ENCODE data around the gene SAMMSON.

The SAMMSON gene

GRCh38 chr3:70078778-70079177, 79.2 kb downstream of the SAMMSON start:
- Histone ChIP-seq H3K9me3 (no peaks in the 10 kb centered on the region), H3K27ac (no peak overlapping the region), H3K4me3 (ENCODE audit: low read depth in 1 of 2, low read length in 1 of 2) (no peak overlapping the region), H3K27me3 (peaks cover 34% of the 10 kb centered on the region), H3K4me1 (ENCODE audit: control insufficient read depth in 1 of 2, insufficient read depth in 1 of 2, low read depth in 1 of 2, low read length in 1 of 2) (no peaks in the 10 kb centered on the region), H3K36me3 (no peaks in the 10 kb centered on the region)
- TF ChIP-seq CTCF (IDR thresholded peaks at IDR 0.05) = no peak

- Histone ChIP-seq H3K9me3 (no peaks in the 10 kb centered on the region), H3K4me3 (ENCODE audit: low read depth in 1 of 2, low read length in 1 of 2) (no peak overlapping the region), H3K27me3 (peaks cover 5% of the 10 kb centered on the region), H3K36me3 (no peaks in the 10 kb centered on the region), H3K4me1 (ENCODE audit: control insufficient read depth in 1 of 2, insufficient read depth in 1 of 2, low read depth in 1 of 2, low read length in 1 of 2) (peaks cover 0 to 5% of the 10 kb centered on the region in 2 experiments), H3K27ac (no peak overlapping the region)
- TF ChIP-seq CTCF (IDR thresholded peaks at IDR 0.05) = no peak
These were observed 86.1 kb downstream of the SAMMSON start for GRCh38 chr3:70085613-70086012.

GRCh38 chr3:70086336-70086735, 86.8 kb downstream of the SAMMSON start:
- Histone ChIP-seq H3K27ac (no peak overlapping the region), H3K27me3 (peaks cover 11% of the 10 kb centered on the region), H3K9me3 (no peaks in the 10 kb centered on the region), H3K4me3 (ENCODE audit: low read depth in 1 of 2, low read length in 1 of 2) (no peak overlapping the region), H3K36me3 (no peaks in the 10 kb centered on the region), H3K4me1 (ENCODE audit: control insufficient read depth in 1 of 2, insufficient read depth in 1 of 2, low read depth in 1 of 2, low read length in 1 of 2) (peaks cover 0 to 5% of the 10 kb centered on the region in 2 experiments)
- TF ChIP-seq CTCF (IDR thresholded peaks at IDR 0.05) = no peak

GRCh38 chr3:70090322-70090913, 90.9 kb downstream of the SAMMSON start:
- no peaks in the 10 kb centered on the region for H3K9me3 ChIP-seq
- TF ChIP-seq CTCF (IDR thresholded peaks at IDR 0.05) = no peak
- H3K4me1 ChIP-seq (ENCODE audit: control insufficient read depth in 1 of 2, insufficient read depth in 1 of 2, low read depth in 1 of 2, low read length in 1 of 2) = peaks cover 0 to 5% of the 10 kb centered on the region in 2 experiments
- no peaks in the 10 kb centered on the region for H3K36me3 ChIP-seq
- peaks cover 16% of the 10 kb centered on the region for H3K27me3 ChIP-seq
- H3K4me3 ChIP-seq (ENCODE audit: low read depth in 1 of 2, low read length in 1 of 2) = no peak overlapping the region
- no peak overlapping the region for H3K27ac ChIP-seq

GRCh38 chr3:70094197-70094596, 94.7 kb downstream of the SAMMSON start:
- Histone ChIP-seq H3K27me3 (peaks cover 16% of the 10 kb centered on the region), H3K4me3 (ENCODE audit: low read depth in 1 of 2, low read length in 1 of 2) (no peak overlapping the region), H3K27ac (no peak overlapping the region), H3K36me3 (no peaks in the 10 kb centered on the region), H3K9me3 (no peaks in the 10 kb centered on the region), H3K4me1 (ENCODE audit: control insufficient read depth in 1 of 2, insufficient read depth in 1 of 2, low read depth in 1 of 2, low read length in 1 of 2) (no peaks in the 10 kb centered on the region)
- TF ChIP-seq CTCF (IDR thresholded peaks at IDR 0.05) = no peak

All from neutrophil (primary cell).